ENCODE measurements around the gene TIGD7.

DNA sequence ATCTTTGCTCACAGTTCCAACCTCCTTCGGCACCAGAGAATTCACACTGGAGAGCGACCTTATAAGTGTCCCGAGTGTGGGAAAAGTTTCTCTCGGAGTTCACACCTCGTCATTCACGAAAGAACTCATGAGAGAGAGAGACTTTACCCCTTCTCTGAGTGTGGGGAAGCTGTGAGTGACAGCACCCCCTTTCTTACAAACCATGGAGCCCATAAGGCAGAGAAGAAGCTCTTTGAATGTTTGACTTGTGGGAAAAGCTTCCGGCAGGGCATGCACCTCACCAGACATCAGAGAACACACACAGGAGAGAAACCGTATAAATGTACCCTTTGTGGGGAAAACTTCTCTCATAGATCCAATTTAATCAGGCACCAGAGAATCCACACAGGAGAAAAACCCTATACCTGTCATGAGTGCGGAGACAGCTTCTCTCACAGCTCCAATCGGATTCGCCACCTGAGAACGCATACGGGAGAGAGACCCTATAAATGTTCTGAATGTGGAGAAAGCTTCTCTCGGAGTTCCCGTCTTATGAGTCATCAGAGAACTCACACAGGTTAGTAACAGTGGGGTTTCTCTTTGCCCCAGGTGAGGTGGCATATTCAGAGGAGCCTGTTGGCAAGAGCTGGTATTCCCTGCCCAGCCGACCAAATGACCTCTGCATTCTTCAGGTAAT lies 15.1 kb downstream of the TIGD7 start:
- TF ChIP-seq POLR2A (IDR thresholded peaks at IDR 0.05) (no peak), CTCF (IDR thresholded peaks at IDR 0.05) (no peak), POLR2AphosphoS5 (IDR thresholded peaks at IDR 0.05) (no peak)

Data from prostate gland (tissue), 2 donors.